Measurements from ENCODE around the gene EFCAB6.

The EFCAB6 gene

DNA sequence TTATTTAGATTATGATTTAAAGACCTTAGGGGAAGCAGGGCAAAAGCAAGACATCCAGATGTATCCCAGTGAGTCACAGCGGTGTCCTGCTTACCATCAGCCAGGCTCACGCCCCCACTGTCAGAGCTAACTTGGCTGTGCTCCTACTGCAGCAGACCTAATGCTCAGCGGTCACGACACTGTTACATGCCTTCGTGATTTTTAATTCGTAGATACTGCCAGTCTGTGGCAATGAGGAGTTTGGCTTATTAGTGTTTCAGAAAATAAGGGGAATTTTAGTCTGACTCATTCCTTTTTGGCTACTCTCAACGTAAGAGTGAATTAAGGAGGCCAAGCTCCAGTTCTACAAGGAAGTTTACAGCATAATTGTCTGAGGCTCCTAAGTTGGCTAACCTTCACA lies 22.7 kb downstream of the EFCAB6 start:
- H3K27ac ChIP-seq (ENCODE audit: low read depth, low read length), result no peak overlapping the region
- no peak overlapping the region for H3K4me3 ChIP-seq (ENCODE audit: low read depth in 1 of 2, low read length in 2 of 2)
- H3K4me1 ChIP-seq (ENCODE audit: insufficient read depth, low read length), result peaks cover 11% of the 10 kb centered on the region
- no peaks in the 10 kb centered on the region for H3K9me3 ChIP-seq (ENCODE audit: low read length)
- no peaks in the 10 kb centered on the region for H3K27me3 ChIP-seq (ENCODE audit: control insufficient read depth in 1 of 2, insufficient read depth in 2 of 2, low read length in 2 of 2)
- no peak overlapping the region for H3K9ac ChIP-seq (ENCODE audit: low read length)
- H3K36me3 ChIP-seq (ENCODE audit: insufficient read depth, low read length), result no peaks in the 10 kb centered on the region

DNA sequence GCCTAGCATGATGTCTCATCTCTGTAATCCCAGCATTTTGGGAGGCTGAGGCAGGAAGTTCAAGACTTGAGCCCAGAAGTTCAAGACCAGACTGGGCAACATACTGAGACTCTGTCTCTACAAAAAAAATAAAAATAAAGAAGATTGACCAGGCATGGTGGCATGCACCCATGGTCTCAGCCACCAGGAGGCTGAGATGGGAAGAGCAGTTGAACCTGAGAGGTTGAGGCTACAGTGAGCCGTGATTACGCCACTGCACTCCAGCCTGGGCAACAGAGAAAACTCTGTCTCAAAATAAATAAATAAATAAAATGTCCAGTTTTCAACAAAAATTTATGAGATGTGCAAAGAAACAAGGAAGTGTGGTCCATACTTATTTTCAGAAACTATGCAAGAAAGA lies 28.3 kb downstream of the EFCAB6 start:
- Histone ChIP-seq H3K4me3 (ENCODE audit: low read depth in 1 of 2, low read length in 2 of 2) (no peak overlapping the region), H3K9me3 (ENCODE audit: low read length) (no peaks in the 10 kb centered on the region), H3K27ac (ENCODE audit: low read depth, low read length) (no peak overlapping the region), H3K4me1 (ENCODE audit: insufficient read depth, low read length) (no peaks in the 10 kb centered on the region), H3K9ac (ENCODE audit: low read length) (no peak overlapping the region), H3K36me3 (ENCODE audit: insufficient read depth, low read length) (no peaks in the 10 kb centered on the region), H3K27me3 (ENCODE audit: control insufficient read depth in 1 of 2, insufficient read depth in 2 of 2, low read length in 2 of 2) (no peaks in the 10 kb centered on the region)

GRCh38 chr22:43782448-43782847 lies 29.7 kb downstream of the EFCAB6 start:
- Histone ChIP-seq H3K4me1 (ENCODE audit: insufficient read depth, low read length) (no peaks in the 10 kb centered on the region), H3K27ac (ENCODE audit: low read depth, low read length) (no peak overlapping the region), H3K27me3 (ENCODE audit: control insufficient read depth in 1 of 2, insufficient read depth in 2 of 2, low read length in 2 of 2) (no peaks in the 10 kb centered on the region), H3K36me3 (ENCODE audit: insufficient read depth, low read length) (no peaks in the 10 kb centered on the region), H3K4me3 (ENCODE audit: low read depth in 1 of 2, low read length in 2 of 2) (no peak overlapping the region), H3K9ac (ENCODE audit: low read length) (no peak overlapping the region), H3K9me3 (ENCODE audit: low read length) (no peaks in the 10 kb centered on the region)

GRCh38 chr22:43777286-43777685 lies 34.8 kb downstream of the EFCAB6 start:
- Histone ChIP-seq H3K4me1 (ENCODE audit: insufficient read depth, low read length) (no peaks in the 10 kb centered on the region), H3K9ac (ENCODE audit: low read length) (no peak overlapping the region), H3K4me3 (ENCODE audit: low read depth in 1 of 2, low read length in 2 of 2) (no peak overlapping the region), H3K27me3 (ENCODE audit: control insufficient read depth in 1 of 2, insufficient read depth in 2 of 2, low read length in 2 of 2) (no peaks in the 10 kb centered on the region), H3K9me3 (ENCODE audit: low read length) (no peaks in the 10 kb centered on the region), H3K36me3 (ENCODE audit: insufficient read depth, low read length) (no peaks in the 10 kb centered on the region), H3K27ac (ENCODE audit: low read depth, low read length) (no peak overlapping the region)

- no peaks in the 10 kb centered on the region for H3K9me3 ChIP-seq (ENCODE audit: low read length)
- no peaks in the 10 kb centered on the region for H3K36me3 ChIP-seq (ENCODE audit: insufficient read depth, low read length)
- no peak overlapping the region for H3K9ac ChIP-seq (ENCODE audit: low read length)
- no peaks in the 10 kb centered on the region for H3K4me1 ChIP-seq (ENCODE audit: insufficient read depth, low read length)
- H3K27ac ChIP-seq (ENCODE audit: low read depth, low read length), result no peak overlapping the region
- no peaks in the 10 kb centered on the region for H3K27me3 ChIP-seq (ENCODE audit: control insufficient read depth in 1 of 2, insufficient read depth in 2 of 2, low read length in 2 of 2)
- H3K4me3 ChIP-seq (ENCODE audit: low read depth in 1 of 2, low read length in 2 of 2), result no peak overlapping the region
Observed at GRCh38 chr22:43776081-43776670, 35.9 kb downstream of the EFCAB6 start.

DNA sequence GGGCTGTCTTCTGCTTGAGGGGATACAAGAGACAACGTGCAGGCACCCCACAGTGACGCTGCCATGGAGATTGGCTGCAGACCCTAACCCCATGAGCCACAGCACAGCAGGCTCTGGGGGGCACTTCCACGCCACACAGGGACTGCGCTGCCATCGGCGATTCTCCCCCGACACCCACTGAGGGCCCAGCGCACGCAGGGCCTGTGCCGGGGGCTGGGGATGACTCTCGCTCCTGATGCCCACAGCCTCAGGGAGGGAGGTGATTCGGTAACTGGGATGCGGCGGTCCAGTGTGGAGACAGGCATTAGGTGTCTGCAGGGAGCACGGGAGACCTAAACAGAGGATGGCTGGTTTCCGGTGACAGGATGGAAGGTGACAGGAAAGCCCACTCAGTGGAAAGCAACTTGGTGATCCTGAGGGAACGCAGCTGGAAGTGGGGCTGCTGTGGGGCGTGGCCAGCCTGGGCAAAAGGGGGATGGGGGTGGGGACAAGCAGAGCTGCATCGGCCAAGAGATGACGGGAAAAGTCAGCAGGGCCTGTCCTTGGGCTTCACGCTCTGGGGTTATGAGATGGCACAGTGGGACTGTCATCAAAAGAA lies 37.7 kb downstream of the EFCAB6 start:
- Histone ChIP-seq H3K4me1 (ENCODE audit: insufficient read depth, low read length) (no peaks in the 10 kb centered on the region), H3K27me3 (ENCODE audit: control insufficient read depth in 1 of 2, insufficient read depth in 2 of 2, low read length in 2 of 2) (no peaks in the 10 kb centered on the region), H3K36me3 (ENCODE audit: insufficient read depth, low read length) (no peaks in the 10 kb centered on the region), H3K4me3 (ENCODE audit: low read depth in 1 of 2, low read length in 2 of 2) (no peak overlapping the region), H3K9ac (ENCODE audit: low read length) (no peak overlapping the region), H3K27ac (ENCODE audit: low read depth, low read length) (no peak overlapping the region), H3K9me3 (ENCODE audit: low read length) (no peaks in the 10 kb centered on the region)

GRCh38 chr22:43772831-43773230 lies 39.3 kb downstream of the EFCAB6 start:
- no peak overlapping the region for H3K27ac ChIP-seq (ENCODE audit: low read depth, low read length)

DNA sequence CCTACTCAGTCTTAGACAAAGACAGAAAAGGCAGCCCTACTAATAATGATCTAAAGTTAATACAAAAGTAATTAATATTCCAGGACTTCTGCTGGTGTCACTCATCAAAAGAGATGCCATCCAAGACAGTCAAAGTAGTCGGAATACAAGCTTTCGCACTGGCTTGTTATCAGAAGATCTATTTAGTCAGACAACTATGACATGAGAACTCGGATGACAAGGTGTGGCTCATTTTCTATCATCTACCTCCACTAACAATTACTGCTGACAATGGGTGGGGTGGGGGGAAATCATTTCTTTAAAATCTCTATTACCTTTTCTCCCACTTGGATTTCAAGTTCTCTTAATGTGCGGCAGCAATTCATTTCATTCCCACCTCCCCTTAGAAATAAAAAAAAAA lies 56.7 kb downstream of the EFCAB6 start:
- Histone ChIP-seq H3K4me1 (ENCODE audit: insufficient read depth, low read length) (no peaks in the 10 kb centered on the region), H3K9me3 (ENCODE audit: low read length) (no peaks in the 10 kb centered on the region), H3K36me3 (ENCODE audit: insufficient read depth, low read length) (no peaks in the 10 kb centered on the region), H3K27me3 (ENCODE audit: control insufficient read depth in 1 of 2, insufficient read depth in 2 of 2, low read length in 2 of 2) (no peaks in the 10 kb centered on the region), H3K9ac (ENCODE audit: low read length) (no peak overlapping the region), H3K27ac (ENCODE audit: low read depth, low read length) (no peak overlapping the region), H3K4me3 (ENCODE audit: low read depth in 1 of 2, low read length in 2 of 2) (no peak overlapping the region)

More at GRCh38 chr22:43772831-43773230, 39.3 kb downstream of the EFCAB6 start:
- Histone ChIP-seq H3K9me3 (ENCODE audit: low read length) (no peaks in the 10 kb centered on the region), H3K27me3 (ENCODE audit: control insufficient read depth in 1 of 2, insufficient read depth in 2 of 2, low read length in 2 of 2) (no peaks in the 10 kb centered on the region), H3K9ac (ENCODE audit: low read length) (no peak overlapping the region), H3K4me3 (ENCODE audit: low read depth in 1 of 2, low read length in 2 of 2) (no peak overlapping the region), H3K4me1 (ENCODE audit: insufficient read depth, low read length) (no peaks in the 10 kb centered on the region), H3K36me3 (ENCODE audit: insufficient read depth, low read length) (no peaks in the 10 kb centered on the region)

- H3K4me3 ChIP-seq (ENCODE audit: low read depth in 1 of 2, low read length in 2 of 2), result no peak overlapping the region
- no peaks in the 10 kb centered on the region for H3K4me1 ChIP-seq (ENCODE audit: insufficient read depth, low read length)
- H3K27me3 ChIP-seq (ENCODE audit: control insufficient read depth in 1 of 2, insufficient read depth in 2 of 2, low read length in 2 of 2), result no peaks in the 10 kb centered on the region
- no peak overlapping the region for H3K9ac ChIP-seq (ENCODE audit: low read length)
- no peak overlapping the region for H3K27ac ChIP-seq (ENCODE audit: low read depth, low read length)
- no peaks in the 10 kb centered on the region for H3K36me3 ChIP-seq (ENCODE audit: insufficient read depth, low read length)
- H3K9me3 ChIP-seq (ENCODE audit: low read length), result no peaks in the 10 kb centered on the region
Observed at GRCh38 chr22:43755011-43755410, 57.1 kb downstream of the EFCAB6 start.

GRCh38 chr22:43754176-43754575 lies 57.9 kb downstream of the EFCAB6 start:
- Histone ChIP-seq H3K27ac (ENCODE audit: low read depth, low read length) (no peak overlapping the region), H3K9ac (ENCODE audit: low read length) (no peak overlapping the region), H3K9me3 (ENCODE audit: low read length) (no peaks in the 10 kb centered on the region)

GRCh38 chr22:43753688-43754087 lies 58.4 kb downstream of the EFCAB6 start:
- H3K27ac ChIP-seq (ENCODE audit: low read depth, low read length), result no peak overlapping the region
- no peaks in the 10 kb centered on the region for H3K27me3 ChIP-seq (ENCODE audit: control insufficient read depth in 1 of 2, insufficient read depth in 2 of 2, low read length in 2 of 2)
- no peaks in the 10 kb centered on the region for H3K4me1 ChIP-seq (ENCODE audit: insufficient read depth, low read length)
- H3K9ac ChIP-seq (ENCODE audit: low read length), result no peak overlapping the region
- no peak overlapping the region for H3K4me3 ChIP-seq (ENCODE audit: low read depth in 1 of 2, low read length in 2 of 2)
- no peaks in the 10 kb centered on the region for H3K9me3 ChIP-seq (ENCODE audit: low read length)
- H3K36me3 ChIP-seq (ENCODE audit: insufficient read depth, low read length), result no peaks in the 10 kb centered on the region

More at GRCh38 chr22:43754176-43754575, 57.9 kb downstream of the EFCAB6 start:
- H3K4me3 ChIP-seq (ENCODE audit: low read depth in 1 of 2, low read length in 2 of 2), result no peak overlapping the region
- no peaks in the 10 kb centered on the region for H3K36me3 ChIP-seq (ENCODE audit: insufficient read depth, low read length)
- H3K4me1 ChIP-seq (ENCODE audit: insufficient read depth, low read length), result no peaks in the 10 kb centered on the region
- no peaks in the 10 kb centered on the region for H3K27me3 ChIP-seq (ENCODE audit: control insufficient read depth in 1 of 2, insufficient read depth in 2 of 2, low read length in 2 of 2)

DNA sequence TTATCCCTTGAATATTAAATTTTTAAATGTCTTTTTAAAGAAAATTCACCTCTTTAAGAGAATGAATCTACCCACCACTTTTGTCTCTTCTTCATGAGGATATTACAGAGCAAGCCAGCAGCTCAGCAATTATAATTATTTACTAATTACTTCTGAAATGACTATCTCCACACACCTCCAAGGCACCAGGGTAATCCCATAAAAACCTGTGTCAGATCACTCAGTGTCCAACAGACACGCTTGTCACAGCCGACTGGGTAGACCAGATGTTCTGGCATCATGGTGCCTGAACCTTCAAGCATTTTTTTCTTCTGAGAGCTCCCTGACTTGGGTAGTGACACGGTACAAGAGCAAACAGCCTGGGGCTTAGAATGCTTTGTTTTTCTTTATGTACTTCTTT lies 61.4 kb downstream of the EFCAB6 start:
- Histone ChIP-seq H3K27ac (ENCODE audit: low read depth, low read length) (no peak overlapping the region), H3K4me3 (ENCODE audit: low read depth in 1 of 2, low read length in 2 of 2) (no peak overlapping the region), H3K9ac (ENCODE audit: low read length) (no peak overlapping the region), H3K36me3 (ENCODE audit: insufficient read depth, low read length) (no peaks in the 10 kb centered on the region), H3K9me3 (ENCODE audit: low read length) (no peaks in the 10 kb centered on the region), H3K27me3 (ENCODE audit: control insufficient read depth in 1 of 2, insufficient read depth in 2 of 2, low read length in 2 of 2) (no peaks in the 10 kb centered on the region), H3K4me1 (ENCODE audit: insufficient read depth, low read length) (no peaks in the 10 kb centered on the region)
